HepG2 (cell line): ENCODE data around the gene KCNS1. TPM values are rescaled to one million over a fixed set of nuclear protein-coding genes. Genes with fewer than 3 reads are reported as not detected.

Experiments used
- ATAC-seq: fragments of 200-7000 bp; cut with Tn5 transposase; 3 replicates; pipeline ENCODE4 v1.9.1; 2020; ENCODE audit warnings: mild to moderate bottlenecking, moderate library complexity
- BruUV-seq: library from RNA; stranded (reverse); fragments of 400-500 nt; replicated peaks from 2 replicates; lab custom pipeline; 2021; lab: Mats Ljungman, UMichigan
- CTCF ChIA-PET: fragments of 300-600 bp; formaldehyde crosslinking; extraction: SDS; loops from one replicate; lab custom pipeline; 2021; ENCODE audit warnings: low total read pairs, inconsistent platforms, low intra/inter-chr PET ratio; lab: Yijun Ruan, JAX
- POLR2A ChIA-PET: fragments of 350-600 bp; sonication (Branson Sonifier 250); formaldehyde crosslinking; loops from one replicate; lab custom pipeline; 2020; ENCODE audit warnings: antibody characterized with exemption, inconsistent platforms; lab: Yijun Ruan, JAX
- DNase-seq: peaks from one replicate; pipeline ENCODE4 v3.0.0-alpha.2; 2015; ENCODE audit warnings: low spot score
- FAIRE-seq: peaks from 3 replicates; lab custom pipeline; 2011; peaks lifted over from hg19 to GRCh38; lab: Jason Lieb, UNC
- H2AFZ ChIP-seq: one replicate; pipeline ENCODE4 v1.6.1; 2011; ENCODE audit warnings: low read length, inconsistent platforms
- H3K27ac ChIP-seq: fragments of 300-600 bp; 3 replicates; pipeline ENCODE4 v1.8.0; 2011; ENCODE audit warnings: mixed run types, mild to moderate bottlenecking, mixed read lengths, low read length, inconsistent platforms; ENCODE audit not compliant: insufficient read depth; ENCODE audit errors: extremely low read length
- H3K27me3 ChIP-seq, 2 experiments: fragments of 200-600 bp in 1 of 2; 2 replicates in 1 of 2; 3 replicates in 1 of 2; pipeline versions ENCODE4 v1.6.0 to v1.8.0; 2011; ENCODE audit warnings: low read length in 2 of 2, mild to moderate bottlenecking in 2 of 2, moderate library complexity in 2 of 2, inconsistent platforms in 1 of 2; ENCODE audit not compliant: insufficient read depth in 2 of 2, control insufficient read depth in 1 of 2
- H3K36me3 ChIP-seq, 2 experiments: fragments of 200-600 bp in 1 of 2; replicated peaks in 1 of 2; 2 replicates in 1 of 2; 3 replicates in 1 of 2; pipeline versions ENCODE4 v1.5.1 to v1.8.0; 2011; ENCODE audit warnings: low read length in 2 of 2, inconsistent platforms in 1 of 2; ENCODE audit not compliant: insufficient read depth in 2 of 2, control insufficient read depth in 1 of 2
- H3K4me1 ChIP-seq: 2 replicates; pipeline ENCODE4 v1.5.1; 2012; ENCODE audit warnings: low read length, inconsistent platforms; ENCODE audit not compliant: insufficient read depth
- H3K4me2 ChIP-seq: 2 replicates; pipeline ENCODE4 v1.6.0; 2011; ENCODE audit warnings: low read depth, low read length, inconsistent platforms
- H3K4me3 ChIP-seq, 3 experiments: fragments of 200-600 bp in 1 of 3; sonication (generic), shearing (Covaris generic) in 1 of 3; replicated peaks in 1 of 3; 2 replicates each; pipeline ENCODE4 v1.5.1; 2011 to 2016; ENCODE audit warnings: low read length in 3 of 3, inconsistent platforms in 2 of 3, low read depth in 2 of 3, mild to moderate bottlenecking in 2 of 3, control low read depth in 1 of 3, mixed read lengths in 1 of 3; ENCODE audit not compliant: insufficient read depth in 1 of 3
- H3K79me2 ChIP-seq: one replicate; pipeline ENCODE4 v1.6.1; 2011; ENCODE audit warnings: low read length, inconsistent platforms; ENCODE audit not compliant: insufficient read depth
- H3K9ac ChIP-seq: 2 replicates; pipeline ENCODE4 v1.6.0; 2011; ENCODE audit warnings: mild to moderate bottlenecking, low read depth, low read length, inconsistent platforms; ENCODE audit not compliant: insufficient read depth
- H3K9me3 ChIP-seq: 2 replicates; pipeline ENCODE4 v1.5.1; 2012; ENCODE audit warnings: mild to moderate bottlenecking, low read length
- H4K20me1 ChIP-seq: 2 replicates; pipeline ENCODE4 v1.6.0; 2011; ENCODE audit warnings: inconsistent platforms, mild to moderate bottlenecking, low read length, moderate library complexity; ENCODE audit not compliant: insufficient read depth
- CCDC6 ChIP-seq: sonication (generic); formaldehyde crosslinking; IDR thresholded peaks from 2 replicates; pipeline ENCODE4 v1.8.1; 2022; ENCODE audit warnings: mild to moderate bottlenecking, missing genetic modification reagents, moderate library complexity
- MED8 ChIP-seq: sonication (generic); formaldehyde crosslinking; IDR thresholded peaks from 2 replicates; pipeline ENCODE4 v1.8.1; 2023; ENCODE audit warnings: mild to moderate bottlenecking, missing genetic modification reagents; ENCODE audit not compliant: insufficient replicate concordance
- NFIB ChIP-seq: sonication (generic); formaldehyde crosslinking; IDR thresholded peaks from 2 replicates; pipeline ENCODE4 v1.9.0; 2021; ENCODE audit warnings: missing genetic modification reagents, mild to moderate bottlenecking, borderline replicate concordance
- NFIC ChIP-seq: IDR thresholded peaks from 2 replicates; pipeline ENCODE4 v1.6.1; 2012; ENCODE audit warnings: mild to moderate bottlenecking, low read length, inconsistent platforms
- ONECUT2 ChIP-seq: sonication (generic); formaldehyde crosslinking; IDR thresholded peaks from 2 replicates; pipeline ENCODE4 v1.4.0; 2020; ENCODE audit warnings: missing genetic modification reagents
- TMF1 ChIP-seq: sonication (generic); formaldehyde crosslinking; IDR thresholded peaks from 2 replicates; pipeline ENCODE4 v1.8.1; 2022; ENCODE audit warnings: low read depth, missing genetic modification reagents
- ZFP41 ChIP-seq: sonication (generic); formaldehyde crosslinking; IDR thresholded peaks from 2 replicates; pipeline ENCODE4 v1.4.0; 2020; ENCODE audit warnings: mild to moderate bottlenecking, missing genetic modification reagents, borderline replicate concordance
- ZNF329 ChIP-seq: sonication (generic); formaldehyde crosslinking; IDR thresholded peaks from 2 replicates; pipeline ENCODE4 v1.9.0; 2021; ENCODE audit warnings: low read depth, mild to moderate bottlenecking, missing genetic modification reagents
- ZNF484 ChIP-seq: sonication (generic); formaldehyde crosslinking; IDR thresholded peaks from 2 replicates; pipeline ENCODE4 v1.5.1; 2020; ENCODE audit warnings: mild to moderate bottlenecking, low read depth, missing genetic modification reagents, borderline replicate concordance
- WGBS: methylation state at CpG from one replicate; pipeline ENCODE4 v1.1.6; 2017; ENCODE audit warnings: low lambda C conversion rate; 5-methylcytosine and 5-hydroxymethylcytosine counted together
- in situ Hi-C: cut with HindIII; loops from 2 replicates; pipeline ENCODE4 v1.10.0; 2017; ENCODE audit warnings: low pct_unique_long_range_greater_than_20kb; ENCODE audit not compliant: extremely low pct_ligation_motif_present
- intact Hi-C: fragments of 100-400 bp; cut with micrococcal nuclease; formaldehyde crosslinking; loops from one replicate; pipeline ENCODE4 v1.10.0; 2022; ENCODE audit not compliant: unreplicated experiment
- polyA plus RNA-seq, 8 experiments: library from polyadenylated mRNA; depleted of rRNA in 3 of 8; stranded (reverse) in 7 of 8; unstranded in 1 of 8; fragments of >200 nt; fragmentation: Illumina TruSeq in 4 of 8; extraction: Trizol in 4 of 8; gene quantifications; 2 replicates each; pipeline versions ENCODE4 v1.2.1 to v1.2.3, GENCODE V29; 2011 to 2016; ENCODE audit warnings: low read depth in 4 of 8, missing spikeins in 1 of 8, mixed read lengths in 1 of 8; ENCODE audit not compliant: insufficient read depth in 1 of 8
- total RNA-seq, 5 experiments: library from RNA; depleted of rRNA; stranded (reverse); fragments of >200 nt; fragmentation: Illumina TruSeq; extraction: Trizol; gene quantifications; 2 replicates each; pipeline ENCODE4 v1.2.3, GENCODE V29; 2016; ENCODE audit warnings: low read depth in 1 of 5
- TF ChIP-seq, protein P1 (sequence below): sonication (generic); formaldehyde crosslinking; IDR thresholded peaks from 2 replicates; pipeline ENCODE4 v1.5.0; 2020; ENCODE audit warnings: mild to moderate bottlenecking, missing genetic modification reagents, borderline replicate concordance

The KCNS1 gene
- total and polyA plus RNA-seq, 2 of the 13 experiments (the other 11 are each of a cell fraction or from before 2014, with no cell fraction given) = 0.03 TPM; not detected in 1

GRCh38 chr20:45055056-45055455 is 45.9 kb downstream of the KCNS1 start:
- H3K9ac ChIP-seq = no peak overlapping the region
- in situ Hi-C loops = no loop called here
- ATAC-seq = no peak
- no peak for TF ChIP-seq ZNF329 (CRISPR knock-in tag)
- TF ChIP-seq ONECUT2 = no peak
- TF ChIP-seq TMF1 (CRISPR knock-in tag) = no peak
- TF ChIP-seq CCDC6 (CRISPR knock-in tag) = no peak
- no peak for TF ChIP-seq ZFP41 (CRISPR knock-in tag)
- TF ChIP-seq ZNF484 (CRISPR knock-in tag) = no peak
- TF ChIP-seq, protein P1, sequence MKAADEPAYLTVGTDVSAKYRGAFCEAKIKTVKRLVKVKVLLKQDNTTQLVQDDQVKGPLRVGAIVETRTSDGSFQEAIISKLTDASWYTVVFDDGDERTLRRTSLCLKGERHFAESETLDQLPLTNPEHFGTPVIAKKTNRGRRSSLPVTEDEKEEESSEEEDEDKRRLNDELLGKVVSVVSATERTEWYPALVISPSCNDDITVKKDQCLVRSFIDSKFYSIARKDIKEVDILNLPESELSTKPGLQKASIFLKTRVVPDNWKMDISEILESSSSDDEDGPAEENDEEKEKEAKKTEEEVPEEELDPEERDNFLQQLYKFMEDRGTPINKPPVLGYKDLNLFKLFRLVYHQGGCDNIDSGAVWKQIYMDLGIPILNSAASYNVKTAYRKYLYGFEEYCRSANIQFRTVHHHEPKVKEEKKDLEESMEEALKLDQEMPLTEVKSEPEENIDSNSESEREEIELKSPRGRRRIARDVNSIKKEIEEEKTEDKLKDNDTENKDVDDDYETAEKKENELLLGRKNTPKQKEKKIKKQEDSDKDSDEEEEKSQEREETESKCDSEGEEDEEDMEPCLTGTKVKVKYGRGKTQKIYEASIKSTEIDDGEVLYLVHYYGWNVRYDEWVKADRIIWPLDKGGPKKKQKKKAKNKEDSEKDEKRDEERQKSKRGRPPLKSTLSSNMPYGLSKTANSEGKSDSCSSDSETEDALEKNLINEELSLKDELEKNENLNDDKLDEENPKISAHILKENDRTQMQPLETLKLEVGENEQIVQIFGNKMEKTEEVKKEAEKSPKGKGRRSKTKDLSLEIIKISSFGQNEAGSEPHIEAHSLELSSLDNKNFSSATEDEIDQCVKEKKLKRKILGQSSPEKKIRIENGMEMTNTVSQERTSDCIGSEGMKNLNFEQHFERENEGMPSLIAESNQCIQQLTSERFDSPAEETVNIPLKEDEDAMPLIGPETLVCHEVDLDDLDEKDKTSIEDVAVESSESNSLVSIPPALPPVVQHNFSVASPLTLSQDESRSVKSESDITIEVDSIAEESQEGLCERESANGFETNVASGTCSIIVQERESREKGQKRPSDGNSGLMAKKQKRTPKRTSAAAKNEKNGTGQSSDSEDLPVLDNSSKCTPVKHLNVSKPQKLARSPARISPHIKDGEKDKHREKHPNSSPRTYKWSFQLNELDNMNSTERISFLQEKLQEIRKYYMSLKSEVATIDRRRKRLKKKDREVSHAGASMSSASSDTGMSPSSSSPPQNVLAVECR (CRISPR knock-in tag) = no peak
- no peak for TF ChIP-seq MED8 (CRISPR knock-in tag)
- no peak for TF ChIP-seq NFIB (CRISPR knock-in tag)
- TF ChIP-seq NFIC = no peak
- 96% methylated on average over 4 of the region's 4 CpGs for WGBS
- peaks cover 11 to 36% of the 10 kb centered on the region in 2 experiments for H3K36me3 ChIP-seq
- no peak overlapping the region for H3K27ac ChIP-seq
- no peaks in the 10 kb centered on the region for H3K4me1 ChIP-seq
- BruUV-seq = no TSS peak
- H2AFZ ChIP-seq = no peak overlapping the region
- no peaks in the 10 kb centered on the region for H3K9me3 ChIP-seq
- no peak overlapping the region for H3K4me2 ChIP-seq
- no peak for FAIRE-seq
- H3K79me2 ChIP-seq = no peaks in the 10 kb centered on the region
- ChIA-PET CTCF (no interaction called here), POLR2A (no interaction called here)
- no peaks in the 10 kb centered on the region for H4K20me1 ChIP-seq
- no peak for DNase-seq
- H3K27me3 ChIP-seq = no peaks in the 10 kb centered on the region
- intact Hi-C loops = no loop called here
- H3K4me3 ChIP-seq = no peak overlapping the region
